ENCODE measurements around the gene AGPAT2.

DNA sequence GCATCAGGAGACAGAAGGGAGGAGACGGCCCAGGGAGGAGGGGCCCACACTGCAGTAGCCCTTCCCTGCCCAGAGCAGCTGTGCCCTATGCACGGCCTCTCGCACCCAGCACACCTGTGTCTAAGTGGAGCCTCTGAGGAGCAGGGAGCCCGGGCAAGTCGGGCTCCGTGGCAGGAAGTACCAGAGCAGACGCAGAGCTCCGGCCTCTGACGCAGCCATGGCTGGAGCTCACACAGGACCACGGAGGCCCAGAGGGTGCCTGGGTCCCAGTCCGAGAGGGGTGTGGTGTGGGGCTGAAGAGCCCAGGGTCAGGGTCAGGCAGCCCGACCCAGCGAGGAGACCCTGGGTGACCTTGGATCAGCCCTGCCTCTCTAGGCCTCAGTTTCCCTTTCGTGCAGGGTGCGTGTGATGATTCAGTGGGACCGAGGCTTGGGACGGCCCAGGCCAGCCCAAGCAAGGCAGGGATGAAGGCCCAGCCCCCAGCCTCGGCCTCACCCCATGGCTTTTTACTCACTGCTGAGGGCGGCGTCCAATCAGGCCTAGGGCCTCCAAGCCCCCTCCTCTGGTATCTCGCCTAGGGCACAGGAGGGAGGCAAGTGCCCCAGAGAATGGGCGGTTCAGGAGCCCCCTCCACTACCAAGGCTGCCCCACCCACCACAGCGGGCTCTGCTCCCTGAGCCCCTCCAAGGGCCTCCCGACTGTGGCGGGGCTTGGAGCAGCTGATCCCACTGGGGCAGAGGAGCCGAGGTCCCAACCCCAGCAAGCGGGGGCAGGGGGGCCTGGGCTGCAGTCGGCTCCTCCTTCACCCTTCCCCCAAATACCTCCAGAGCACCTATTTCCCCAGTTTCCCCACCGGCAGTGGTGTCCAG is 4.3 kb upstream of the AGPAT2 start:
- TF ChIP-seq CTCF (IDR thresholded peaks at IDR 0.05; ENCODE audit: insufficient read depth, low read depth, low read length) (no peak), EZH2 (IDR thresholded peaks at IDR 0.05; ENCODE audit: insufficient read depth, low read length) (no peak)
